ENCODE data around the gene SGPL1. TPM values are rescaled to one million over a fixed set of nuclear protein-coding genes. Genes with fewer than 3 reads are reported as not detected.

The SGPL1 gene
- total RNA-seq, 4 donors from 2014 or later, result 58.0 to 120 (median 74.0) TPM

DNA sequence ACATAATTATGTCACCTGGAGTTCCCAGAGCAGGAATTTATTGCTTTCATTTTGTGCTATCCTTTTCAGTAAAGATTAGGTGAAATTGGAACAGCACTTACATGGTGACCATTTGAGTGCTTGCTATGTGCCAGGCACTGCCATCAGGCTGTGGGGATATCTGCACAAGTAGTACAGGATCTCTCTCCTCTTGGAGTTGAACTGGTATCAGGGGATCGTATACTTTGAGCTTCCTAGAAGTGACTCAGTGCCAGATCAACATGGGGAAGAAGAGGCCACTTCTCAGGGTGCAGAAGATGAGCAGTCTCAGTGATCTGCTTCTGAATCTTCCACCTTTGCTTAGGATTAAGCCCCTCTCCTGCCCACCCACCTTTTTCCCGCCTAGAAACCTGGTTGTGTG, 29.5 kb downstream of the SGPL1 start:
- no peak overlapping the region for H3K4me3 ChIP-seq (ENCODE audit: low read depth, poor library complexity, severe bottlenecking)
- TF ChIP-seq, protein P1, sequence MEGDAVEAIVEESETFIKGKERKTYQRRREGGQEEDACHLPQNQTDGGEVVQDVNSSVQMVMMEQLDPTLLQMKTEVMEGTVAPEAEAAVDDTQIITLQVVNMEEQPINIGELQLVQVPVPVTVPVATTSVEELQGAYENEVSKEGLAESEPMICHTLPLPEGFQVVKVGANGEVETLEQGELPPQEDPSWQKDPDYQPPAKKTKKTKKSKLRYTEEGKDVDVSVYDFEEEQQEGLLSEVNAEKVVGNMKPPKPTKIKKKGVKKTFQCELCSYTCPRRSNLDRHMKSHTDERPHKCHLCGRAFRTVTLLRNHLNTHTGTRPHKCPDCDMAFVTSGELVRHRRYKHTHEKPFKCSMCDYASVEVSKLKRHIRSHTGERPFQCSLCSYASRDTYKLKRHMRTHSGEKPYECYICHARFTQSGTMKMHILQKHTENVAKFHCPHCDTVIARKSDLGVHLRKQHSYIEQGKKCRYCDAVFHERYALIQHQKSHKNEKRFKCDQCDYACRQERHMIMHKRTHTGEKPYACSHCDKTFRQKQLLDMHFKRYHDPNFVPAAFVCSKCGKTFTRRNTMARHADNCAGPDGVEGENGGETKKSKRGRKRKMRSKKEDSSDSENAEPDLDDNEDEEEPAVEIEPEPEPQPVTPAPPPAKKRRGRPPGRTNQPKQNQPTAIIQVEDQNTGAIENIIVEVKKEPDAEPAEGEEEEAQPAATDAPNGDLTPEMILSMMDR (IDR thresholded peaks at IDR 0.05), result no peak
- TF ChIP-seq POLR2A (IDR thresholded peaks at IDR 0.05), result no peak
- intact Hi-C loops (cut with DNase I; ENCODE audit: low total_unique reads), result no loop called here
- 88 to 89% methylated on average over 2 of the region's 2 CpGs for WGBS, 2 donors
- DNase-seq (ENCODE audit: low spot score in 2 of 2), result no peak

DNA sequence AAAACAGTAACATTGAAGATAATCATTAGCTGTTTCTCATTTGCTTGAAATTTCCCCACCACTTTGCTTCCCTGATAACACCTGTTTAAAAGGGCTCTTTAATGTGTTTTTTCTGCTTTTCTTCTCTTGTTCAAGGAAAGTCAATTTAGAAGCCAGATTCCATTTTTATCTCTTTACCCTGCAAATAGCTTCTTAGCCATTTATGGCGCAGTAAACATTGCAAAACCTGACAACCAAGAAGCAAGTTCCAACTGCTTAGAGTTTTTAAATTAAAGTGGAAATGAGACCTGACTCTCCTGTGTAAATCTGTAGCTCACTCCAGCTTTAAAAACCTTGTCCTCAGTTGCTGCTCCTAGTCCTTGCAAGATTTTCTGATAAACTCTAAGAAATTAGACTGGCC, 30.1 kb downstream of the SGPL1 start:
- 81 to 86% methylated on average over 1 of the region's 1 CpG for WGBS, 2 donors
- TF ChIP-seq, protein P1 (IDR thresholded peaks at IDR 0.05), result no peak
- no peak for TF ChIP-seq POLR2A (IDR thresholded peaks at IDR 0.05)
- DNase-seq (ENCODE audit: low spot score in 2 of 2), result no peak
- intact Hi-C loops (cut with DNase I; ENCODE audit: low total_unique reads), result no loop called here
- H3K4me3 ChIP-seq (ENCODE audit: low read depth, poor library complexity, severe bottlenecking), result no peak overlapping the region

DNA sequence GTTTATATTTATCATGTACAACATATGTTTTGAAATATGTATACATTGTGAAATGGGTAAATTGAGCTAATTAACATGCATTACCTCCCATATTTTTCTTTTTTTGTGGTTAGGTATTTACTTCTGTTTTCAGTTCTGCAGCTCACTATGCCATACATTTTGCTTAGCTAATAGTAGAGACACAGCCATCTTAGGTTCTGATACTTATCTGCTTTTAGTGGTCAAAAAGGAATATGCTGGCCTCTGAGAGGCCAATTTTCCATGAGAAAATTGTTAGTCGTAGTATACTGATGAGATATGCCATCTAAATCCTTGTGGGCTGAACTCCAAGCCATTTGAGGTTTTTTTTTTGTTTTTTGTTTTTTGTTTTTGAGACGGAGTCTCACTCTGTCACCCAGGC, 31.0 kb downstream of the SGPL1 start:
- 86 to 90% methylated on average over 2 of the region's 2 CpGs for WGBS, 2 donors
- no peak for DNase-seq (ENCODE audit: low spot score in 2 of 2)
- H3K4me3 ChIP-seq (ENCODE audit: low read depth, poor library complexity, severe bottlenecking), result no peak overlapping the region
- TF ChIP-seq POLR2A (IDR thresholded peaks at IDR 0.05), result no peak
- TF ChIP-seq, protein P1 (IDR thresholded peaks at IDR 0.05), result no peak
- intact Hi-C loops (cut with DNase I; ENCODE audit: low total_unique reads), result no loop called here

DNA sequence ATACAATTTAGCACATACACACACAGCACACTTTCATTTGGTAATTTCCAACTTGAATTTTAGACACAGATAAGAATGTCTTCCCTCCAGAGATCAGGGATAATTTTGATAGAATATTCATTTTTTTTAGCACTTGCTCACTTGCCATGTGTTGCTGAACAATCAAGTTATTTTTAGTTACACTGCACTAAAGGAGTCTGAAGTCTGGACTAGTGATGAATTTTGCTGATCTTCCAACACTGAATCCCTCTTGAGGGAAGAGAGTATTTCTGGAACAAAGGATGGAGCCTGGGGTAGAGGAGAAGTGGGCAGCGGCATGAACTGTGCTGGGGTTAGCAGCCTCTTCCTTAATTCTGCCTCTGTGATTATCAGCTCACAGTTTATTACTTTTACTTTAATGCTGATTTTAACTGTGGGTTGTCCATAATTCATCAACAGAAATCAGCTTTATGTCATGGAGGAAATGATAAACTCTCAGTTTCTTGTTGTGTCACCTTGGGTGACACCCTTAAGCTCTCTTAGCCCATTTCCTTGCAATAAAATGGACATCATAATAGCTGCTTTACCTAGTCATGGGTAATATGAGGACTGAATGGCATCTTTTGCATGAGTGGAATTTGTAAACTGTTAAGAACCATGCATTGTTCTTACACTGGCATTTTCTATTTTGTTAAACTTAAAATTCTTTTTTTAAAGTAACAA, 32.1 kb downstream of the SGPL1 start:
- 79 to 100% methylated on average over 1 of the region's 1 CpG for WGBS, 2 donors
- DNase-seq (ENCODE audit: low spot score in 2 of 2), result no peak
- no peak overlapping the region for H3K4me3 ChIP-seq (ENCODE audit: low read depth, poor library complexity, severe bottlenecking)
- no peak for TF ChIP-seq POLR2A (IDR thresholded peaks at IDR 0.05)
- TF ChIP-seq, protein P1 (IDR thresholded peaks at IDR 0.05), result no peak
- intact Hi-C loops (cut with DNase I; ENCODE audit: low total_unique reads), result no loop called here

DNA sequence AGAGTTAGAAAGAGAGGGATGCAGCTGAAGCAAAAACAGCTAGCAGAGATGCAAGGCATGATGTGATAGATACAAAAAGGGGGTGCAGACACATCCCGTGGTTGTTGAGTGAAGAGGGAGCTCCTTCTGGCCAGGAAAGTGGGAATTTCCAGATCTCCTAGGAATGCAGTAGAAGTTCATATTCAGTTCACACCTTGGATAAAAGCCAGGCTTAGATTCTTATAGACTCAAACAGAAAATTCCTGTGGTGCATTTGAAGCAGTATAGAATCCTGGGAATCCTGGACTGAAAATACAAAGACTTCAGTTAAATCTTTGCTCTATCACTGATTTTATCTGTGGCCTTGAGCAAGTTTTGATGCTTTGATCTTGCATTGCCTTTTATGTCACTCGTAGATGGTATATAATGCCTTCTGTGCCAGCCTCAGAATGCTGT, 33.9 kb downstream of the SGPL1 start:
- intact Hi-C loops (cut with DNase I; ENCODE audit: low total_unique reads), result no loop called here
- TF ChIP-seq POLR2A (IDR thresholded peaks at IDR 0.05), result no peak
- TF ChIP-seq, protein P1 (IDR thresholded peaks at IDR 0.05), result no peak
- WGBS, 2 donors, result 35 to 41% methylated on average over 2 of the region's 2 CpGs
- no peak overlapping the region for H3K4me3 ChIP-seq (ENCODE audit: low read depth, poor library complexity, severe bottlenecking)
- no peak for DNase-seq (ENCODE audit: low spot score in 2 of 2)

DNA sequence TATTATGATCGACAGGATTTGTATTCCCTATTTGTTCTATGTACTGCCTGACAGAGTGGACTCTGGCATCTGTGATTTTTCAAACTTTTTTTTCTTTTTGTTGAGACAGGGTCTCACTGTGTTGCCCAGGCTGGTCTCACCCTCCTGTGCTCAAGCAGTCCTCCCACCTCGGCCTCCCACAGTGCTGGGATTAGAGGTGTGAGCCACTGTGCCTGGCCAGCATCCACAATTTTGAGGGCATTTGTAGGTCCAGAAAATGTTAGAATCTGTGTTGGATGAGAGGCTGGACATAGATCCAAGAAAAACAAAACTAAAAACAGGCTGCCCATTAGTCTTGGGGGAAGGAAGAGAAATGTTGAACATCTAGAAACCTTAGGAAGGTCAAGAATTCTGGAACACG, 34.3 kb downstream of the SGPL1 start:
- 79 to 83% methylated on average over 3 of the region's 3 CpGs for WGBS, 2 donors
- TF ChIP-seq, protein P1 (IDR thresholded peaks at IDR 0.05), result no peak
- no peak for TF ChIP-seq POLR2A (IDR thresholded peaks at IDR 0.05)
- no peak for DNase-seq (ENCODE audit: low spot score in 2 of 2)
- intact Hi-C loops (cut with DNase I; ENCODE audit: low total_unique reads), result no loop called here
- H3K4me3 ChIP-seq (ENCODE audit: low read depth, poor library complexity, severe bottlenecking), result no peak overlapping the region
